8988T (cell line): ENCODE data around the gene ADGRE3.
A peak's percentile ranks its signal among the peaks of the same experiment; 100 is the strongest.

Experiments
- DNase-seq: peaks from one replicate; pipeline ENCODE4 v3.0.0; 2011

The ADGRE3 gene, protein sequence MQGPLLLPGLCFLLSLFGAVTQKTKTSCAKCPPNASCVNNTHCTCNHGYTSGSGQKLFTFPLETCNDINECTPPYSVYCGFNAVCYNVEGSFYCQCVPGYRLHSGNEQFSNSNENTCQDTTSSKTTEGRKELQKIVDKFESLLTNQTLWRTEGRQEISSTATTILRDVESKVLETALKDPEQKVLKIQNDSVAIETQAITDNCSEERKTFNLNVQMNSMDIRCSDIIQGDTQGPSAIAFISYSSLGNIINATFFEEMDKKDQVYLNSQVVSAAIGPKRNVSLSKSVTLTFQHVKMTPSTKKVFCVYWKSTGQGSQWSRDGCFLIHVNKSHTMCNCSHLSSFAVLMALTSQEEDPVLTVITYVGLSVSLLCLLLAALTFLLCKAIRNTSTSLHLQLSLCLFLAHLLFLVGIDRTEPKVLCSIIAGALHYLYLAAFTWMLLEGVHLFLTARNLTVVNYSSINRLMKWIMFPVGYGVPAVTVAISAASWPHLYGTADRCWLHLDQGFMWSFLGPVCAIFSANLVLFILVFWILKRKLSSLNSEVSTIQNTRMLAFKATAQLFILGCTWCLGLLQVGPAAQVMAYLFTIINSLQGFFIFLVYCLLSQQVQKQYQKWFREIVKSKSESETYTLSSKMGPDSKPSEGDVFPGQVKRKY

DNA sequence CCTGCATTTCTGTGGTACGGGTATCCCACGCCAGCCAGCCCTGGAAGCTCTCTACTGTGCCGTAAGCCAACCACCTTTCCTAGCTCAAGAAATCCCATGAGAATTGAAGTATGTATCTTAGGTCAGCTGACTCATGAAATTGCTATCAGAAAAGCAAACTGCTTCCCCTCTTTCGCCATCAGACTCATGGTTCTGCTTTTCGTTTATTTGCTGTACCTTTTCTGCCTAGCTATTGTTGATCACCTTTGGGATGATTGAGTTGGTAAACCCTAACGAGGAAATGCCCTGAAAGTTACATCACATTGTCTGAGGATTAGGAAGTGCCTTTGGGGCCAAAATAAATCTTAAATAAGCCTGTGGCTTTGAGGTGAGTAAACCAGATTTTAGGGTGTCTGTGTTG, at the start of gene ADGRE3:
Gene ADGRE3 (minus strand): TSS at position 81 of the 400 bp plus-strand sequence. CDS start 74 bp downstream, at position 7.
- no peak for DNase-seq

DNA sequence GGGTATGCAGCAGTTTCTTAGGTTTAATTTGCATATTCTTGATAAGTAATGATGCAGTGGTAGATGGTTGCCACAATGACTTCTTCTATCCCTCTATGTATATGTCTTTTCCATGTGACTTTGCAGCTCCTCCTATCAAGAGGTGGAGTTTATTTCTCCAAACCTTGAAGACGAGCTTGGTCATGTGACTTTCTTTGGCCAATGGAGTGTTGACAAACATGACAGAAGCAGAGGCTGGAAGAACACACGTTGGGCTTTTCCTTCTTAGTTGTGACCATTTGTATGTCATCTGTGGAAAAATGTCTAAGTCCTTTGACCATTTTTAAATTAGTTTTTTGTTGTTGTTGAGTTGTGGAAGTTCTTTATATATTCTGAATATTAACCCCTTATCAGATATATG, 47.5 kb upstream of the ADGRE3 start:
- no peak for DNase-seq

DNA sequence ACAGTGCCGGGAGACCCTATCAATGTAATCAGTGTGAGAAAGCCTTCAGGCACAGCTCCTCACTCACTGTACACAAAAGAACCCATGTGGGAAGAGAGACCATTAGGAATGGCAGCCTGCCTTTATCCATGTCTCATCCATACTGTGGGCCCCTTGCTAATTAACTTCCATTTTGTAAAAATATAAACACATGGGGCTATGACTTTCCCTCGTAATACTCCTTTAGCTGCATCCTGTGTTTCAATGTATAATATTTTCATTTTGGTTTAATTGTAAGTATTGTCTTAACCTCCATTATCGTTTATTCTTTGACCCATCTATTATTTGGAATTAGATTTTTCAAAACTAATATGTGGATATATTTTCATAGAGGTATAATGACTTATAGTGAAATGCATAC, 44.5 kb upstream of the ADGRE3 start:
- DNase-seq: no peak

DNA sequence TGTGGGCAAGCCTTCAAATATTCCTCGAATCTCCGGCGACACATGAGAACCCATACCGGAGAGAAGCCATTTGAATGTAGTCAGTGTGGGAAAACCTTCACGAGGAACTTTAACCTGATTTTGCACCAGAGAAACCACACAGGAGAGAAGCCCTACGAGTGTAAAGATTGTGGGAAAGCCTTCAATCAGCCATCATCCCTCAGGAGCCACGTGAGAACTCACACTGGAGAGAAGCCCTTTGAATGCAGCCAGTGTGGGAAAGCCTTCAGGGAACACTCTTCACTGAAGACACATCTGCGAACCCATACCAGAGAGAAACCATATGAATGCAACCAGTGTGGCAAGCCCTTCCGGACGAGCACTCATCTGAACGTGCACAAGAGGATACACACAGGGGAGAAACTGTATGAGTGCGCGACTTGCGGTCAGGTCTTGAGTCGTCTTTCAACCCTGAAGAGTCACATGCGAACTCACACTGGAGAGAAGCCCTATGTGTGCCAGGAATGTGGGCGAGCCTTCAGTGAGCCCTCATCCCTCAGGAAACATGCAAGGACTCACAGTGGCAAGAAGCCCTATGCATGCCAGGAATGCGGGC, 44.0 kb upstream of the ADGRE3 start:
- no peak for DNase-seq

DNA sequence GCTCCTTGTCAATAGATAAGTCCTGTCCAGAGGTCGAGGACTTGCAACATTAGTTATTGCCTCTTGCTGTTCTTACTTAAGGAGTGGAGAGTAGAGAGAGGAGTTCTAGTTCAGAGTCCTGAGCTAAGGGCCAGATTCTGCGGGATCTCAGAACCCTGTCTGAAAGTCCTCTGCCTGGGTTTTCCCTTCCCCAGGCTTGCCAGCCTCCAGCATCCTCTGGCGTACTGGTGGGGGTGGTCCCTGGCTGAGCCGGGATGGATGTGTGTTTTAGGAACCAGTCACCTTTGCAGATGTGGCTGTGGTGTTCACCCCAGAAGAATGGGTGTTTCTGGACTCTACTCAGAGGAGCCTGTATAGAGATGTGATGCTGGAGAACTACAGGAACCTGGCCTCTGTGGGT, 41.2 kb upstream of the ADGRE3 start:
- DNase-seq: no peak

DNA sequence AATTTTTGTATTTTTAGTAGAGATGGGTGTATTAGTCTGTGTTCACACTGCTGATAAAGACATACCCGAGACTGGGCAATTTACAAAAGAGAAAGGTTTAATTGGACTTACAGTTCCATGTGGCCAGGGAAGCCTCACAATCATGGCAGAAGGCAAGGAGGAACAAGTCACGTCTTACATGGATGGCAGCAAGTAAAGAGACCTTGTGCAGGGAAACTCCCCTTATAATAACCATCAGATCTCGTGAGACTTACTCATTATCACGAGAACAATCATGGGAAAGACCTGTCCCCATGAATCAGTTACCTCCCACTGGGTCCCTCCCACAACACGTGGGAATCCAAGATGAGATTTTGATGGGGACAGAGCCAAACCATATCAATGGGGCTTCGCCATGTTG, 29.8 kb upstream of the ADGRE3 start:
- DNase-seq: no peak

DNA sequence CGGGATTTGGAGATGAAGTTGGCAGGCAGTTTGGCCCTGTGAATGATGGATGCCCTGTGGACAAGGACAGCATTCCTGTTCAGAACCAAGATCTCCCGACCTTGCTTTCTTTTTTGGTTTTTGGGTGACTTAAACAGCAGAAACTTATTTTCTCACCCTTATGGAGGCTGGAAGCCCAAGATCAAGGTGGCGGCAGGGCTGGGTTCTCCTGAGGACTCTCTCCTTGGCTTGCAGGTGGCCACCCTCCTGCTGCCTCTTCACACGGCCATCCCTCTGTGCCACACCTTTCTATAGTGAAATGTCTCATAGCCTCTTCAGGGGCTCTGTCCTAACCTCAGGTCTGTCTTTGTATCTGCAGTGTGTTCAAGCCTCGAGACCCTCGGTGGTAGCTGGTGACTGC, 29.2 kb upstream of the ADGRE3 start:
- no peak for DNase-seq

DNA sequence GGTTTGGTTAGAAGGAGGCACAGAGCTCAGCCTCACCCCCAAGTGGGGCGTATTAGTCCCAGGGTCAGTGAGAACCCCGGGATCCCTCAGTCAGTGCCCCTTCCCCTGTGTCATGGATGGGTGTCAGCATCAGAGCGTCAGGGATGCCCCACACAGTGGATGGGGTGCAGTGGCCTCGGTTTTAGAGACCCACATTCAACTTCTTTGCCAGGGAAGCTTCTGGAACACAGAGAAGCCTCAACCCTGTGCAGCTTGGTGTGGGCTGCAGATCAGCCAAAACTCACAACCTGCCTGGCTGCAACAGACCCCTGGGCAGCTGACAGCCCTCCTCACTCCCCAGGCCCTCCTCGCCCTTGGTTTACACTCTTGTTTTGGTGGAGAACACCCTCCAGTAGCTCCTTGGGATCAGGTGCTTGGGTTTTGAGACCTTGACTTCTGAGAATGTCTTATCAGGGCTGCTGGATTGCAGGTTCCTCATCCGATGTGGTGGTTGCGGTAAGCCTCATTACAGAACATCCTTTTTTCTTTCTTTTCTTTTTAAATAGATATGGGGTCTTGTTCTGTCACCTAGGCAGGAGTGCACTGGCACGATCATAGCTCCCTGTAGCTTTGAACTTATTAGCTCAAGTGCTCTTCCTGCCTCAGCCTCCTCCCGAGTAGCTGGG, 26.2 kb upstream of the ADGRE3 start:
- no peak for DNase-seq

DNA sequence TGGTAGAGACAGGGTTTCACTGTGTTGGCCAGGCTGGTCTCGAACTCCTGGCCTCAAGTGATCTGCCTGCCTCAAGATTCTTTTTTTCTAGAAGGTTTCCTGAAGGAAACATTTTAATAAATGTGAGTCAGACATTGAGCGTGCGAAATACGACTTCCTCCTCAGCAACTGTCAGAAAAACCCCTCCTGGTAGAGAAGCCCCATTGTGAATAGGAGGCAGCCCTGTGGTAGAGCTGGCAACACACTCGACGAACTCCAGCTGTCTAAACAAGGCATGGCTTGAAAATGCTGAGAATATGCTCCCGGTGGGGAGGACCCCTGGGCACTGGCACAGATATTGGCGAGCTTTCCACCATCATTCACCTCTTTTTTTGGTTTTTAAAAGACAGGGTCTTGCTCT, 25.0 kb upstream of the ADGRE3 start:
- DNase-seq: no peak

DNA sequence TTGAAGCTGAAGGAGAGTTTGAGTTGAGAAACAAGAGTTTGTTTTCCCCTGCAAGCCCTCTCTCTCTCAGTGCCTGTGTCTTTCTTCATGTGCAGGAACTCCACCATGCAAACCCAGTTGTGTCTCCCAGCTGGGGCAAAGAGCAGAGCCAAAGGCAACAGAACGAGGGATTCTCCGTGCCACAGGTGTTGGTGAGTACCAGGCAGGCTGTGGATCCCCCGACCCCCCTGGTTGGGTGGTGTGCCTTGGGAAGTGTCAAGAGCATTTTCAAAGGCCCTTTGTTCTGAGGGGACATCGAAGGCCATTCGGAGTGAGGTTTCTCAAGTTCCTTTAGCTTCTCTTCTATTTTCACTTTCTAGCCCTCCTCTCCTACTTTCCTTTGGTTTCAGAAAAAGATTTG, 20.8 kb upstream of the ADGRE3 start:
- DNase-seq: no peak

DNA sequence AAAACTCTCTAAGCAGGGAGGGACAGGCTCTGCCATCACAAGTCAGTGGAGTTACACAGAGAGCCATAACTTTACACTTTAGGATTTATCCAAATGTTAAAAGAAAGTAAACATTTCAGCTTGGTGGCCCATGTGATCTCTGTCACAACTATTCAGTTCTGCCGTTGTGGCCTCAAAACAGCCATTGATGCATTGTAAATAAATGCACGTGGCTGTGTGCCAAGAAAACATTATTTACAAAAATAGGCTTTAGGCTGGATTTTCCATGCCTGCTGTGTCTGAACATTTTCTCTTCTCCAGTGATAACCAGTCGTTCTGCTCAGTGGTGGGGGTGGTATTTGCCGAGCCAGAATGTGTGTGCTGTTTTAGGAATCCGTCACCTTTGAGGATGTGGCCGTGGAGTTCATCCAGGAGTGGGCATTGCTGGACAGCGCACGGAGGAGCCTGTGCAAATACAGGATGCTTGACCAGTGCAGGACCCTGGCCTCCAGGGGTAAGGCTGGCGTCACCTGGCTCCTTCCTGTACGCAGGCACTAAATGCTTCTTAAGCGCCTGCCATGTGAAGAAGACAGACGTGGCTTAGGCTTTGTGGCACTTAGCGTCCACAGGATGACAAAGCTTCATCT, 20.1 kb upstream of the ADGRE3 start:
- DNase-seq: no peak

DNA sequence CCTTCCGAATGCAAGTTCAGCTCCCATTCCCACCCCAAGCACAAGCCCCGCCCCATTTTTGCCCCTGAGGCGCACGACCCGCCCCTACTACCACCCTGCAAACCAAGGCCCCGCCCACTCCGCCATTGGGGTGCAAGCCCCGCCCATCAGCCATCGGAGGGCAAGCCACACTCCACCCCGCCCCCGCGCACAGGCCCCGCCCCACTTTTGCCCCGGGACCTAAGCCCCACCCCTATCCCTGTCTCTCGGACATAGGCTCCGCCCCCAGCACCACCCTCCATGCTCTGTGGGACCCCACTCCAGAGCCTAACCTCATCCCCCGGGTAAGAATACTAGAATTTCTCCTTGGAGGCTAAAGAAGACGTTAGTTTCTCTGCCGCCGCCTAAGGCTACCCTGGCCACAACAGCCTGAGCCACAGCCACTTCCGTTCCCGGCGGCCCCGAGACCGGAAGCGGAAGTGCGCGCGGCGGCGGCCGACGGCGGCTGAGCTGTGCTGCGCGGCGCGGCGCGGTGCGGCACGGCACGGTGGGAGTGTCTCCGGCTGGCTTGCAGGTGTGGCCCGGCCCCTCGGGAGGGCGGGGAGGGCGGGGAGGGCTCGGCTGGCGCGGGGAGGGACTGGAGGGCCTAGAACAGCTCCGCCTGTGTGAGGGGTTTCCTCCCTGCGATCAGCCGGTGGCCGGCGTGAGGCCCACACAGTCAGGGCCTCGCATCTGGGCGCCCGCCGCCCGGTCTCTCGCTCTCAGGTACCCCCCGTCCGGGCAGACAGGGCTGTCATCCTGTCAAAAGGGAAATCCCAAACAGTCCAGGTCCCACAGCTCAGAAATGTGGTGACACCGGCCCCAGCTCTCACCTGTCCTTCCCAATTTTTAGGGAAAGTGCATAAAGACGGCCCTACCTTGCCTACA, 15.2 kb upstream of the ADGRE3 start, which contains the start of gene ZNF333:
Gene ZNF333 (plus strand): TSS at position 451 of the 906 bp plus-strand sequence. CDS start 3,444 bp downstream, outside the sequence.
- peak; percentile 63 for DNase-seq

DNA sequence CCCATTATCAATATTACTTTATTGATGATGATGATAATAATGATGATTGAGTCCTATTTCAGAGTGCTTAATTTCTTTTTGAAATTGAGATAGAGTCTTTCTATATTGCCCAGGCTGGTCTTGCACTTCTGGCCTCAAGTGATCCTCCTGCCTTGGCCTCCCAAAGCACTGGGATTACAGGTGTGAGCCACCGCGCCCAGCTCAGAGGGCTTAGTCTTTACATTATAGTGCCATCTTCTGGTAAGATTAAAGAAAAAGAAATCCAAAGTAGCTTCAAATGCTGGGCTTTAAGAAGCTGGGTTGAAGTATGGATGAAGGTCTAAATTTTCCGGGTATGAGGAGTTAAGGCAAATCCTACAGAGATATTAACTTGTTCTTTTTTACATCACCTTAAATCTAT, 11.8 kb upstream of the ADGRE3 start:
- DNase-seq: no peak

DNA sequence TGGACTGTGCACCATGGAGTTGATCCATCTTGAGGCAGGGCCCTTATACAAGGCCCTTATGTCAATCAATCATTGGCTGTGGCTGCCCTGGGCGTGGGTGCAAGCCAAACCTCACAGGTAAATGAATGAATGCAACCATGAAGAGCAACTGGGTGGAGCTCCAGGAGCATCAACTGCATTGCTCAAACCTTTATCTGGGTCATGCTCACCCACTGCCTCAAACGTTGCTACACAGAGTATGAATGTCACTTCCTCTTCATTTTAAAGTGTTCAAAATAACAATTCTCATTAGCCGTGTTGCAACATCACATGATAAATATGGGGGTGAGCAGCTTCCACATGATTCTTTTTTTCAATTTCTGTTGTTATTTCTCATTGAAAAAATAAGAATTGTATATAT, 8.8 kb upstream of the ADGRE3 start:
- no peak for DNase-seq

DNA sequence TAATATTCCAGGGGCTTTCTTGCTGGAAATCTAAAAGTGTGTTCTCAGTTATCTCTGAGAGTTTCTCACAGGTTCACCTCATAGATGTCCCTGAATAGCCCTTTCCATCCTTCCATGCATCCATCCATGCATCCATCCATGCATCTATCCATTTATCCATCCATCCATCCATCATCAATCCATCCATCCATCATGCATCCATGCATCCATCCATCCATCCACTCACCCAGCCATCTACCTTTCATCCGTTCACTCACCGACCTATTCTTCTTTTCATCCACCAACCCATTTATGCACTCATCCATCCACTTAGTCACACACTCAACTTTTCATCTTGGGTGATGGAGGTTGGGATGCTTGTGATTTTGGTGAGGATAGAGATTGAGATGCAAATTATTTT, 7.4 kb upstream of the ADGRE3 start:
- no peak for DNase-seq

DNA sequence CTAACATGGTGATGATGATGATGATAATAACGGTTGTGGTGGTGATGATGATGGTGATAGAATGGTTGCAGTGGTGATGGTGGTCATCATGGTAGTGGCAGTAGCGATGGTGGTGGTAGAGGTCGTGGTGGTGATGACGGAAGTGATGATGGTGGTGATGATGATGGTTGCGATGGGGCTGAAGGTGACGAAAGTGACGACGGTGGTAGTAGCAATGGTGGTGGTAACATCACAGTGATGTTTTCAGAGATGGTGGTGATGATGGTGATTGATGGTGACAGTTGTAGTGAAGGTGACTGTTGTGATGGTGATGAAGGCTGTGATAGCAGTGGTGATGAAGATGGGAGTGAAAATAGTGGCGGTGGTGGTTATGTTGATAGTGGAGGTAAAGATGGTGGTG, 3.6 kb upstream of the ADGRE3 start:
- no peak for DNase-seq

DNA sequence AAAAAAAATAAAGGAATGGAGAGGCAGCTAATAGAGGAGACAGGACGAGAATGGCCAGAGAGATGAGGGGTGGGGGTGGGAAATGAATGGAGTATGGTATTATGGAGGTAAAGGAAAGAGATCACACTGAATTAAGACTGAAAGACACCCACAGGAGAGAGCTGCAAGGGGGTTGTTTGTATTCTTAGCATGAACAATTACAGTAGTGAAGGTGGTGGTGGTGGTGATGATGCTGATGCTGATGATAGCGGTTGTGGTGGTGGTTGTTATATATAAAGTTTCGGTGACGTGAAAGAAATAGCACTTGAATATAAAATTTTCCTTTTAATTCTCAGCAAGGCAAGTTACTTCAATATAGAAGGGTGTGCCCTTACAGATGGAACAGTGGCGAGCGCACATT, 2.8 kb upstream of the ADGRE3 start:
- DNase-seq: no peak

DNA sequence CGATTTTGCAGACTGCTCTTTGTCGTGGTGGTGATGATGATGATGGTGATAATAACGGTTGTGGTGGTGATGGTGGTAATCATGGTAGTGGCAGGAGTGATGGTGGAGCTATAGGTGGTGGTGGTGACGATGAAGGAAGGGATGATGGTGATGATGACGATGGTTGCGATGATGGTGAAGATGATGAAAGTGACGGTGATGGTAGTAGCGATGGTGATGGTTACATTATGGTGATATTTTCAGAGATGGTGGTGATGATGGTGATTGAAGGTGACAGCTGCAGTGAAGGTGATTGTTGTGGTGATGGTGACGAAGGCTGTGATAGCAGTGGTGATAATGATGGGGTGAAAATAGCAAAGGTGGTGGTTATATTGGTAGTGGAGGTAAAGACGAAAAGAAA, 2.1 kb upstream of the ADGRE3 start:
- no peak for DNase-seq

DNA sequence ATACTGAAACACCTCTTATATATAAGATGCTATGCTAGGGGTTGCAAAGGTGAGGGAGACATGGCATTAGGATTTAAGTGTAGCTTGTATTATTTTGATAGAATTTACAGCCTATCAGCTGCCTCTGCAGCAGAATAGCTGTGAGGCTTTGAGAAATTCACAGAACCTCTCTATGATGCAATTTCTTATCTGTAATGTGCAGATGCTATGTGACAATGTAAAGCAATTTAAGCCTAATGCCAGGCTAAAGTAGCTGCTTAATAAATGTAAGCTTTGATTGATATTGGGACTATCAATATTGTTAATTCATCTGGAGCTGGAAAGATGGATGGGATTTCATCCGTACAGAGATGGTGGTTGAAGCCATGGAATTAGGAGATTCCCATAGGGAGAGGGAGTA, 1.6 kb downstream of the ADGRE3 start:
- DNase-seq: no peak

DNA sequence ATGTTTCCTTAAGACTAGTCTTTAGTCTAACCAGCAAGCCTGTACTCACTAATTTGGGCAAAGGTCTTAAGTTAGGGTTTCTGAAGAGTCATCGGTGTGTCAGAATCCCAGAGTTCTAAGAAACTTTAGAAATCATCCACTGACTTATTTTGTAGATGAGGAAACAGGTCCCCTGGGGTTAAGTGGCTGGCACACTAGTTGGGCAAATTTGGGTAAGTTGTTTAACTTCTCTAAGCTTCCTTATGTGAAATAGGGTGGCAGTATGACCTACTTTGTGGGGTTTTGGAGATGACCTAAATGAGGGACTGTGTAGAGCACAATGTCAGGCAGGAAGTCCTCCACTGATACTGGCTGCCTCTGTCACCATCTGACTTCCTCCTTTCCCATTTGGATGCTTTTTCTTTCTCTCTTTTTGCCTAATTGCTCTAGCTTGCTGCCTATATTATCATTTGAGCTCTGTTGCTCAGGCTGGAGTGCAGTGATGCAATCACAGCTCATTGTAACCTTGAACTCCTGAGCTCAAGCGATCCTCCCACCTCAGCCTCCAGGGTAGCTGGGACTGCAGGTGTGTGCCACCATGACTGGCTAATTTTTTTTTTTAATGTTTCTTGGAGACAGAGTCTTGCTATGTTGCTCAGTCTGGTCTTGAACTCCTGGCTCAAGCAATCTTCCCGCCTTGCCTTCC, 2.3 kb downstream of the ADGRE3 start:
- no peak for DNase-seq

DNA sequence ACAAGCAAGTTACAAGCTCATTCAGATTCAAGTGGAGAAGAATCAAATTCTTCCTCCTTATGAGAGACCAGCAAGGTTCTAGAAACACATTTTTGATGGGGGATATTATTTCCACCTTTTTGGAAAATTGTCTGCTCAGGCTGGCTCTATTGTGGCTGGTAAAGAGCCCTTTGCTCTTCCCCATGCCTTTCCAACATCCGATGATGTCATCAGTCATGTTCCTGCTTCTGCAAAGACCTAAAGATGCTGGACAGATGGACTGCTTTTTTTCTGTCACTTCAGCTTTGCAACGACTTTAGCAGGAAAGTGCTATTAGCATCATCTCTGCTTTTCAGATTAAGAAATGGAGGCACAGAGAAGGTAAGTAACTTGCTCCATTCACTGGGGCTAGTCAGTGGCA, 4.2 kb downstream of the ADGRE3 start:
- DNase-seq: no peak
